NCI-H146 treated with DMSO at 0.1 percent for 48 hours (cell line): ENCODE measurements around the gene CDK5.
A peak's percentile ranks its signal among the peaks of the same experiment; 100 is the strongest.

Experiments used
- DNase-seq: peaks from one replicate; lab custom pipeline; 2025; ENCODE audit not compliant: unreplicated experiment; lab: John Stamatoyannopoulos, UW

CDK5 gene

GRCh38 chr7:151057506-151057988 is at the start of gene CDK5:
Gene CDK5, minus strand, starts transcription at chr7:151057897. Its CDS starts 49 bp downstream, at chr7:151057848.
- DNase-seq, result peak; percentile 82

GRCh38 chr7:151104411-151105235 is 46.9 kb upstream of the CDK5 start:
- no peak for DNase-seq

- no peak for DNase-seq
Observed at GRCh38 chr7:151103973-151104372, 46.3 kb upstream of the CDK5 start.

- no peak for DNase-seq
Observed at GRCh38 chr7:151102991-151103390, 45.3 kb upstream of the CDK5 start.

GRCh38 chr7:151101621-151102396 is 44.1 kb upstream of the CDK5 start:
- no peak for DNase-seq

GRCh38 chr7:151100921-151101320 is 43.2 kb upstream of the CDK5 start:
- no peak for DNase-seq

GRCh38 chr7:151099486-151100211 is 42.0 kb upstream of the CDK5 start:
- no peak for DNase-seq

GRCh38 chr7:151095828-151096475 is 38.3 kb upstream of the CDK5 start:
- DNase-seq, result no peak

GRCh38 chr7:151095123-151095797 is 37.6 kb upstream of the CDK5 start:
- no peak for DNase-seq

GRCh38 chr7:151094675-151095074 is 37.0 kb upstream of the CDK5 start:
- no peak for DNase-seq

GRCh38 chr7:151093748-151094147 is 36.1 kb upstream of the CDK5 start:
- DNase-seq, result no peak

- DNase-seq, result no peak
Observed at GRCh38 chr7:151091988-151092387, 34.3 kb upstream of the CDK5 start.

GRCh38 chr7:151091431-151091830 is 33.7 kb upstream of the CDK5 start:
- no peak for DNase-seq

- DNase-seq, result no peak
Observed at GRCh38 chr7:151091003-151091402, 33.3 kb upstream of the CDK5 start.

GRCh38 chr7:151089893-151090730 is 32.4 kb upstream of the CDK5 start:
- no peak for DNase-seq

GRCh38 chr7:151088856-151089699 is 31.4 kb upstream of the CDK5 start:
- no peak for DNase-seq

- DNase-seq, result no peak
Observed at GRCh38 chr7:151088019-151088855, 30.5 kb upstream of the CDK5 start.
